GM18498 (cell line): ENCODE measurements around the gene FAM210A.

Source experiments
- ATAC-seq: cut with Tn5 transposase; IDR thresholded peaks from one replicate; pipeline ENCODE4 v1.9.1; 2021; ENCODE audit warnings: mild to moderate bottlenecking, moderate library complexity; ENCODE audit not compliant: unreplicated experiment

Gene FAM210A

DNA sequence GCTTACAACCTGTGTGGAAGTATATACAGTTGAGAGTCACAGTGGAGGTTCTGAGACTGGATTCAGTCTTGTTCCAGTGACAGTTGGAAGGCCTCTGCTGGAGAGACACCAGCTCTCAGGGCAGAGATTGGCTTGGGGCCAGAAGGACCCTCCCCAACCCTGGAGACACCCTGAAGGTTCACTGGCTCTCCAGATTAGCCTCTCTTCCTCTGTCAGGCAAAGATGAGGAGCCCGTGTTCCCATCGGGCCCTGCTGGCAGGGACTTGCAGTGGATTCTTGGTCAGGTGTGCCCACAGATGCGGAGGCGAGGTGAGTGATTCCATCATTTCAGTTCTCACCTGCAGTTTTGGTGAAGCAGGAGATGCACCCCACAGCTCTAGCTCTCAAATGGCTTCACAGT lies 78.6 kb downstream of the FAM210A start:
- no peak for ATAC-seq

DNA sequence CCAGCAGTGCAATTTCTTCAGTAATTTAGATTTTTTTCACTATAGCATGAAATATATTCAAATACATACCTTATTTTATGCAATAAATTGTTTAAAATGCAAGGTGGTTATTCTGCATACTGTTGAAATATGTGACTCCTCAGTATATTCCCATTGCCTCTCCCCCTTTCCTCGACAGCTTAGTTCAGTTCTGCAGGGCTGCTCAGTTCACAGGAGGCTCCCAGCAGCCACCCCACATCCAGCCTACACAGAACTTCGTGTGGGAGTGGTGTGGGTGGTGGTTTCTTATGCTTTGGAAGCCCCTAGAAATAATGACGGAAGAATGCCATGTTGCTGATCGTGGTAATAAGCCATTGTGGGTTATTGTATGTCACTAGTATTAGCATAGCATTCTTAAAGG lies 79.7 kb downstream of the FAM210A start:
- ATAC-seq, result no peak

DNA sequence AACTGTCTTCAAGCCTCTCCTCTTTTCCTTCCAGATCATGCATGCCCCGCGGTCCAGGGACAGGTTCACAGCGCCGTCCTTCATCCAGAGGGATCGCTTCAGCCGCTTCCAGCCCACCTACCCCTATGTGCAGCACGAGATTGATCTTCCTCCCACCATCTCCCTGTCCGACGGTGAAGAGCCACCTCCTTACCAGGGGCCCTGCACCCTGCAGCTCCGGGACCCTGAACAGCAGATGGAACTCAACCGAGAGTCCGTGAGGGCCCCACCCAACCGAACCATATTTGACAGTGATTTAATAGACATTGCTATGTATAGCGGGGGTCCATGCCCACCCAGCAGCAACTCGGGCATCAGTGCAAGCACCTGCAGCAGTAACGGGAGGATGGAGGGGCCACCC lies 81.3 kb downstream of the FAM210A start:
- no peak for ATAC-seq

DNA sequence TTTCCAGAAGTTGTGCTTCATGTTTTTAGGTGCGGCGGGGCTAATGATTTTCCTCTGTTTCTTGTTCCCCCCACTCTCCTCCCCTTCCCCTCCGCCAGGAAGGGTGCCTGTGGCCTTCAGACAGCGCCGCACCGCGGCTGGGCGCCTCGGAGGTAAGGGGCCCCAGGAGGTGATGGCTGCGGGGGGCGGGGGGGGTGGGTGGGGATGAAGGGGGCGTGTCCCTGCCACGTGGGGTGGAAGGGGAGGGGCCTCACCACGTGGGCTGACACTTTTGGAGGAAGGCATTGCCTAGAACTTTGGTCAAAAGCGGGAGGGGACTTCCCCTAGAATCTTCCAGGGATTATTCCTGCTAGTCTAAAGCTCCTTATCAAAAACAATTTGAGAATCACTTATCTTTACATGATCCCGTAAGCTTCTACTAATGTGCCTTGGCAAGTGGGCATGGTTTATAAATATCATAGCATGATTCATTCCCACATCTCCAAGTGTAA lies 83.1 kb downstream of the FAM210A start:
- no peak for ATAC-seq

DNA sequence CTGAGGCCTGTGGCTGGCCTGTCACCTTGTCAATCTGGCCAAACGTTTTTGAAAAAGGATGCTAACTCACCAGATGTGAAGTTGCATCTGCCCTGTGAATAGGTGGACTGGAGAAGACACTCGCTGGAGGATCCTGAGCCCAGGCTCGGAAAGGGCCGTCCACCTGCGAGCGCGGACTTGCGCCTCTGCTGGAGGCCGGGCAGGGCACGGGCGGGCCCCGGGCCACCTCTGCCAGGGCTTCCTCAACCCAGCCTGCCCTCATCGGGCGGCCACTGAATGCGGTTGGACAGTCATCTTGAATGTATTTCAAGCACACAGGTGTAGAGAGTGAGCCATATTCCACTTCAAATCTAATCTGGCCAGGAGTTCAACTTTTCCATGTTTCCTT lies 83.9 kb downstream of the FAM210A start:
- ATAC-seq, result no peak

DNA sequence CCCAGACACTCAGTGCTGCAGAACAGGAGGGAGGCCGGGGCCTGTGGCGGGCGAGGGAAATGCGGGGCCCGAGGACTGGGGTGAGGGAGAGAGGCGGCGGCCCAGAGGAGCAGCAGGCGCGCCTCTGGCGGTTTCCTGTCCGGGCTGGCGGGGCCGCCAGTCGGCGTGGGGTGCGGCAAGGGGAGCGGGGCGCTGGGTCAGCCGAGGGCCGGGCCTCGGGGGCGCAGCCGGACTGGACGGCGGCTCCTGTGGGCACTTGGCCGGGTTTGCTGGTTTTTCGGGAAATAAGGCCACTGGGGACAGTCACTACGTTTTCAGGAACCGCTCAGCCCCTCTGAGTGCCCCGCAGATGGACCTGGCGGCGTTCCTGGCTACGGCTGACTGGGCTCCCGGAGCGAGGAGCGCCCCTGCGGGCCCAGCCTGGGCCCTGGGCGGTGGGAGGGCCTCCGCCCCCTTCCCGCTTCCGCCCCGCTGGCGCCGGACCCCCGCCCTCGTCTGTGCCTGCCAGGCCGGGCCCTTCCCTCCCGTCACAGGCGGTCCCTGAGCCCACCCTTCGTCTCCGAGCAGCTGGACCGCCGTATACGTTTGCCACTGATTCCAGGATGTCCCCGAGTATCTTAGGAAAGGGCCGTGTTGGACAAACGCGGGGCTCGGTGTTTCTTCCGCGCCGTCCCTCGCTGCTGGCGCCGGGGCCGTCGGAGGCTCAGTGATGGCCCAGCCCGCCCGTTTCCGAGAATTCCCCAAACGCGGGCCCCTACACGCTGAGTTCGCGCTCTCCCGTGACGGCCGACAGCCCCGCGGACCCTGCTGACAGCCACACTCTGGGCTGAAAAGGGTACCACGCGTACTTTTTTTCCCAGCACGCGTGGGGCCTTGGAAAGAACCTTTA lies 84.6 kb downstream of the FAM210A start:
- no peak for ATAC-seq

DNA sequence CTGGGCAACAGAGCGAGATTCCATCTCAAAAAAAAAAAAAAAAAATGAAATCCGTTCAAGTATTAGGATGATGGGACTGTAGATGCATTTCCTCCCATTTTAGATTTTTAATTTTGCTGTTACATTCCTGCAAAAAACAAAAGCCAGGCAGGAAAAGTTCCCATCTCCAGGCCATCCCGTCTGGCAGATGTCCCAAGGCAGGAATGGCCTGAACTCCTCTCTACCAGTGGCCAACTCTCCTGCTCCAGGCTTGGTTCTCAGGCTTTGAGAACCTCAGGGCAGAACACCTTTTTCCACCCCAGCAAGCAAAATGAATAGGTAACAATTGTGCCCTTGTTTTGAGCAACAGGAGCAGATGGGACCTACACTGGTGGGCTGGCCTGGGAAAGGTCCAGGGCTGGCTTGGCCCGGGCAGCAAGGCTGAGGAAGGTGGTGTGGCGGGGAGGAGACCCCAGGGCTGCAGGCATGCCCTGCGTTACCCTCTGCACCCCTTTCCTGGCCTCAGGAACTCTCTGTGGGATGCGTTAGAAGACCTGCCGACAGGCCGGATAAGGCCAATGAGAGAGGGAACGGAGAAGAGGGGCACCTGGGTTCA lies 86.0 kb downstream of the FAM210A start:
- no peak for ATAC-seq

DNA sequence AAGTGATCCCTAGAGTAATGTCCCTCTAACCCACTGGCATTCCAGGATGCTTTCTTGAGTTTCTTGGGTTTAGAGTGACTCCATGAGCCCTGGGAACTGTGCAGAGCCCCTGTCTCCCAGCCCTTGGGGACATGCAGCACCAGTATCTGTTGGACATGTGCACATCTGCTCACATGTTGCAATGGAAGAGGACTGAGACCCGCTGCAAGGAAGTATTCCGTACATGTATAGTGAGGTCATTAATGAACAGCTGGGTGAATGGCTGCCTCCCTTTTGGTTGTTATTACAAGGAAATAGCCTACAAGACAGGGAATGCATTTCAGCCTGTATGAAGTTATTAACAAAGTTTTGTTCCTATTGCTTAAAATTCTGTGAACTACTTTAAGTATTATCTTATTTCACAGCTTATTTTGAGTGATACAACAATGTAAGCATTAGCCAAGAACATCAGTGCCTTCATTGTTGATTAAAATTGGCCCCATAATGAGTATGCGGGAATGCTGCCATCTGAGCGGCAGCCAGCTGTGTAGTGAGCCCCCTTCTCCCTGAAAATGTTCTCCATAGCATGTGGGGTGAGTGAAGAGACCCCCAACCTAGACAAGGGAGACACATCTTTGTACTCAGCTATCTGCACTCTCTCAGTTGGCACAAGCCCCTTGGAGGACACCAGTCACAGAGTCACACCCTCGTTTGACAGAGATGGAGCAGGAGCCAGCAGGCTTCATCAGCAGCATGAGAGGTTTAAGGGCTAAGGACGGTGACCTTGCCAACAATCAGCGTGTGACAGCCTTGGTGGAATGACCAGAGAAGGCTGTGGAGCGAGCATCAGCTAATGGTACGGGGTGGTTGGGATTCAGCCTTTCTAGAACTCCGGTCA lies 87.4 kb downstream of the FAM210A start:
- no peak for ATAC-seq

DNA sequence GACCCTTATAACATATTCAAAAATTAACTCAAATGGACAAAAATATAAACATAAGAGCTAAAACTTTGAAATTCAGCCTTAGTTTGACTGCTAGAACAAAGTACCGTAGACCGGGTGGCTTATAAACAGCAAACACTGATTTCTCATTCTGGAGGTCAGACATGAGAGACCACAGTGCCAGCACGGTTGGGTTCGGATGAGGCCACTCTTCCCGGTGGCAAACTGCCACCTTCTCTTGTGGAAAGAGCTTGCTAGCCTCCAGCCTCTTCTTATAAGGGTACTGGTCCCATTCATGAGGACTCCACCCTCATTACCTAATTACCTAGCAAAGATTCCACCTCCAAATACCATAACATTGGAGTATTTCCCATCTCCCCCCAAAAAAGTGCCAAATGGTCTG lies 91.3 kb downstream of the FAM210A start:
- ATAC-seq, result no peak

DNA sequence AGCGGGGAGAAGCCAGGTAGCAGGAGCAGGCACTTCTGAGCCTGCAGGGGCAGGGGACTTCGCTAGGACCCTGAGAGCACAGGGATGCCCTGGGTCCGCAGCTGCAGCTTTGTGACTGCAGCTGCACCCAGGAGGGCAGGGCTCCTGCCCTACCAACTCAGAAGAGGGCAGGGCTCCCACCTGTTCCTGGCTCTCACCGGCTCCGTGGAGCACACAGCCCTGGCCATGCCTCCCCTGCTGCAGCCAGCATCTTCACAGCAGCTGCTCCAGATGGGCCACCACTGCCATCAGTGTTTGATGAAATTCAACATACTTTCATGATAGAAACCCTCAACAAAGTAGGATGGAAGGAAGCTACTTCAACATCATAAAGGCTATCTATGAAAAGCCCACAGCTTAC lies 92.7 kb downstream of the FAM210A start:
- ATAC-seq, result no peak

DNA sequence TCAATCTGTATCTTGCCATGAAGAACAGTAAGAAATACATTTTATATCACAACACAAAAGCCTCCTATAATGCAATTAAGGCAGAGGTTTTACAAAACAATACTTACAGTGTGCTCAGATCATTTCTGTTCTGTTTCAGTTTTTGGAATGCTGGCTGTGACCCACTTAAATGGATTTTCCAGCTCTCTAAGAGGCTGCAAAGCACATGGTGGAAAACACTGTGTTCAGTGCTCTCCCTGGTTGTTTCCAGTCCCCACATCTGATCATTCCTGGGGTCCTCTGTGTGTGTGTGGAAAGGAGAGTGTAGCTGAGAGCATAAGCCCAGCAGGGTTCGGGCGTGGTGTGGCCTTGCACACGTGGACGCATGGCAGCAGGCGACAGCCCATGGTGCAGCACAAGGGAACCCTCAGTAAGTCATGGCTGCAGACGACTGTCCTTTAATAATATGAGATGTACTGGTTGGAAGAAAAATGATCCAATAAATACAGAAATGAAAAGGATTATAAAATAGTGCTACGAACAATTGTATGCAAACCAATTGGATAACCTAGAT lies 95.6 kb downstream of the FAM210A start:
- ATAC-seq, result no peak

DNA sequence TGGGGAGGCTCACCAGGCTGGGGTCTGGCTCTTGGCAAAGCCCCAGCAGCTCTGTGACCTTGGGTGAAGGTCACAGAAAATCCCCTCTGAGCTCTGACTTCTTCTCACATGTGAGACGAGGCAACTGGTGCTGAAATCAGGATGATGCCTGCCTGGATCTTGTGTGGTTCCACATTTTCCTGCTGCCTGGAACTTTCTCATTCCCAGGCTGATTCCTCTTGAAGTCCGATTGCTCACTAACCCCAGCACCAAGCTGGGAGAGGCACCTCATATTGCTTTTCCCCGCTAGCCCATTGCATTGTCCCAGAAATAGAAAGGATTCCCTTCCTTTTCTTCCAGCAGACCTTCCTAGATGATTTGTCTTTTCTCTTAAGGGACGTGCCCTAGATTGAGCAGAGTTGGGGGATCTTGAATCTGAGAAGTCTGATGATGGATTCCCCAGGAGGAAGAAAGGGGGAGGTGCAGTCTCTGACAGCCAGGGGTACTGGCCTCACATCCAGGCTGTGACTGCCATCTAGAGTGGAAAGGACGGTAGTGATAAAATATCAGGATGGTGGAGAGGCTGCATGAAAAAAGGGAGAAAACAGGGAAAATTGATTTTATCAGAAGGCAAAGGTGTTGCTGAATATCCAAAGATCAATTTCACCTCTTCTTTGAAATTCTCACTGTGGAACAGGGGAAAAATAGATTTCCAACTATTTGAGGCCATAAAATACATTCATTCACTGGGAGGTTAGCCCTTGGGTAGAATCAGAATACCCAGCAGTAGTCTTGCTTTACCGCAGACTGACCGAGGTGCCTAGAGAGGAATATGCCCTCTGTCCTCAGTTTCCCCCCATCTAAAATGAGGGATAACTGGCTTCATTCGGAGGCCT lies 96.3 kb downstream of the FAM210A start:
- ATAC-seq, result peak; percentile 74

DNA sequence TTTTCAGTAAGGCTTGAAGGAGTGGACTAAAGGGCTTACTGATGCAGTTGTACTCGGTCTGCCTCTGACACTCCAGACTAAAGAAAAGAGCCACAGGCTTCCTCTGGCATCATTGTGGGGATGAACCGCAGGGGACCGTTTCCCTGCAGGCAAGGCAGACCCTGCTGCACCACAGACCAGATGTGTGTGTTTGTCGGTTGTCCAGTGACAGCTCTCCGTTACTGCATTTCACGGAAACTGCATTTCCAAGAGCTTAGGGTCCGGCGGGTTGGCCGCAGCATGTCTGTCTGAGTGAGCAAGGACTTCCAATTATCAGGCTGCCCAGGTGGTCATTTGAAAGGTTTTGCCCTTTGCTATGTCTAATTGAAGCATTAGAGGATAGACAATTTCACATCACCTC lies 98.1 kb downstream of the FAM210A start:
- ATAC-seq, result no peak

DNA sequence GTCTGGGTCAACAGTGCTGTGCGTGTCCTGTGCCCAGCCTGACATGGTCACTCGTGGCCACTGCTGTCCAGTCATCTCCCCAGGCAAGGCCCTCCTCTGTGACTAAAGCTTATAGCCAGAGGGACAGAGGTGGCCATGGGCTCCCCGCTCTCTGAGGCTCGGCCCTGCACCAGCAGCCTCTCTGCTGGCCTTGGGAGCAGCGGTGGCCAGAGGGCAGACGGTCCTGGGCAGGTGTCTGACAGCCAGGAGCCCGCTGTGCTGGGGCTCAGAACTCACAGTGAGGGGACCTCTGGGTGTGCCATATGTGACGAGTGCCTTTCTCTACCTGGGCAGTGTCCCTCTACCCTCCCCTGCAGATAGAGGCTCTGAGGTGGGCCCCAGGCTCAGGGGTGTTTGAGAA lies 98.7 kb downstream of the FAM210A start:
- ATAC-seq, result no peak

DNA sequence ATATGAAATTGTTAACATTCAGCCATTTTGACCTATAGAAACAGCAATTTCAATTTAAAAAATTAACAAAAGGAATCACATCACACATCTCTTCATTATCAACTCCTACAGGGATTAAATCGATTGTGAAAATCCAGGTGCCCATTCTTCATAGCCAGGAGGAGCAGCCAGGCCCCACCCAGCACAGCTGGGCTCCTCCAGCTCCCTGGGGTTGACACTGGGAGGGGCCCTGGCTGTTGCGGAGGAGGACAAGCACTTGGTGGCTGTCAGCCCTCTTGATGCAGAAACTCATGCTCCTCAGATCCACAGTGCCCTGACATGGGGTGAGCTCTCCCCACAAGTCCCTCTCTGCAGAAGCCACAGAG lies 99.8 kb downstream of the FAM210A start:
- no peak for ATAC-seq

DNA sequence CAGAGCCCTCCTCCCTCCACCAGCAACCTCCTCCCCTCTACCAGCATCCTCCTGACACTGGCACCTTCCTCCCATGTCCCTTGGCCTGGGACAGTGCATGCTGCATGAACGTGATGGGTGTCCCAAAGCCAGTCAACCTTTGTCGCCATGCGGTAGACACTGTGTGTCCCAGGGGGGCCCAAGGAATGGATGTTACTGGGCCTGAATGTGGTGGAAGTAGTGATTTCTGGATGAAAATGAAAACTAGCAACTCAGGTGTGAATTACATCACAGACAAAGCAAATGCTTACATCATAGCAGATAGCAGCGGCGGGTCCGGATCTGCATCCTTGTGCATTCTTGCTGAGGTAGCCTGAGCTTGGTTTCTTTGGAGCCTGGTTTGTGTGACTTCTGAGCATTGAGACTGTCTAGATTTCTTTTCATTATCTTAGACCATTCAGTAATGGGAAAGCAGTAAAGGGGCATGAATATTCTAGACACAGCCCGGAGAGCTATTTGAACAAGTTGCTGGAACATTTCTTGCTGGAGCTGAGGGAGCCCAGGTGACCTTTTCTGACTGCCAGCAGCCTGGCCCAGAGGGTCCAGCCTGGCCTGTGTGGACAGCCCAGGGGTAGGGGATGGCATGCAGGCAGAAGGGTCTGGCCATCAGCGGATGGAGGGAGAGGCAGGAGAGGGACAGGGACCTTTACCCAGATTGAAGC lies 100.4 kb downstream of the FAM210A start:
- no peak for ATAC-seq

DNA sequence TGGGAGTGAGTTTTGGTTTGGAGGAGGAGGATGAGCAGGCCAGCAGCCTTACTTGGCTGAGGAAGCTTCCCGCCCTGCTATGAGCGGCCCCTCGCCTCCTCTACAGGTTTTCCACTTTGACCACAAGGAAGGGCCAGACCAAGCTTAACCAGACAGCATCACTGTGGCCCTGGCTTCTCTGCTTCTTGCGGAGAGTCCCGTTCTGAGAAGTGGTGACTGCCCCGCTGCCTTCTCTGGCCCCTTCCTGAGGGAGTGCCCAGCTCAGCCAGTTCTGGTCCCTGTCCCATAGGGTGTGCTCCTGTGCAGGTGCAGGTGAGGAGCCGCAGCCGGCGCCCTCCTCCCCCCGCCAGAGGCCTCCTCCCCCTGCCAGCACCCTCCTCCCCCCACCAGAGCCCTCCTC lies 101.0 kb downstream of the FAM210A start:
- no peak for ATAC-seq

DNA sequence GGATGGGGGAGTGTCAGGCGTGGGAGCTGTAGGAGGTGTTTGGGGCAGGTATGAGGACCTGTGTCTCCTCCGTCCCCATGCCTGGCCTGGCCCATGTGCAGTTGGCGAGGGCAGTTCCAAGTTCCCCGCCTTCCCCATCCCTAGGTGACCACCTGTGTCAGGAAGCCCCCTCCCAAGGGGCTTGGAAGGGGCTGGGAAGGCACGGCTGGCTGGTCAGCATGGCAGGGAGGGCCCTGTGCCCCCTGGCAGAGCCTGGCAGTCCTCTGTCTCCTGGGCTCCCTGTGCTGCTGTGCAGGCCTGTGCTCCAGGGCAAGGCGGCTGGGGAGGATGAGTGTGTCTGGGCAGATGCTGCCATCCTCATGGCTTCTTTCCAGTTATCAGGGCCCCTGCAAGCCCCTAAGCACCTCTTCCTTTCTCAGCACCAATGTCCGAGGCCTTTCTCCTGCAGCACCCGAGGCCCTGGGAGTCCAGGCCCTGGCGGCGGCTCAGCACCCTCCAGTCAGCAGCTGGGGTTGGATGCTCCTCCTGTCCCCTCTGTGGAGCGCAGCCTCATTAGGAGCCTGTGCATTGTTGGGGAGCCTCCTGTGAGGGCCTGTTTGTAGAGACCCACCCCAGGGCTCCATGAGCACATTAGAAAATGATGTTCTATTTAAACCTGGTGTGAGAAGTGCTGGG lies 101.7 kb downstream of the FAM210A start:
- no peak for ATAC-seq

DNA sequence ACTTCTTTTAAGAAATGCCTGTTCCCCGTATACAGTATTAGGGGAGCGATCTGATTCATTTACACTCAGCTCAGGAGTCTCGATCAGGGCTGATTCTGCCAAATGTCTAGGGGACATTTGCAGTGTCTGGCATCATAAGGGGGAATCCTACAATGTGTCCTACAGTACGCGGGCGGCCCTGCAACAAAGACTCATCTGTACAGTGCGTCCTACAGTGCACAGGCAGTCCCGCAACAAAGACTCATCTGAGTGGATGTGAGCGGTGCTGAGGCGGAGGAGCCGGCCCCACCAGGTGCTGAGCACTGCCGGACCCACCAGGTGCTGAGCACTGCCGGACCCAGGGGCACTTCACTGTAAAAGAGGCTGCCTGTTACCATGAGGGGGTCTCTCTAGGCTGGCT lies 102.5 kb downstream of the FAM210A start:
- ATAC-seq, result no peak
